SU-DHL-6 (cell line): Measurements from ENCODE around the gene C6orf132.

ENCODE experiments used
- H2AFZ ChIP-seq: fragments of 200-600 bp; sonication (generic); 2 replicates; pipeline ENCODE4 v1.6.1; 2014; ENCODE audit warnings: low read depth, mild to moderate bottlenecking, moderate library complexity, mixed read lengths, antibody characterized with exemption, low read length; ENCODE audit not compliant: severe bottlenecking
- H3F3A ChIP-seq: fragments of 200-600 bp; shearing (Covaris generic); 2 replicates; pipeline ENCODE4 v1.6.0; 2016; ENCODE audit warnings: antibody characterized with exemption, mild to moderate bottlenecking; ENCODE audit not compliant: insufficient read depth
- H3K27ac ChIP-seq: fragments of 200-600 bp; sonication (generic); 2 replicates; pipeline ENCODE4 v1.5.1; 2016; ENCODE audit warnings: low read depth, mild to moderate bottlenecking, low read length, moderate library complexity, mixed read lengths
- H3K27me3 ChIP-seq: fragments of 200-600 bp; sonication (generic), shearing (Covaris generic); 2 replicates; pipeline ENCODE4 v1.6.0; 2014; ENCODE audit warnings: mild to moderate bottlenecking, low read length
- H3K36me3 ChIP-seq: fragments of 200-600 bp; sonication (generic); 2 replicates; pipeline ENCODE4 v1.6.1; 2014; ENCODE audit warnings: mild to moderate bottlenecking, low read length, mixed read lengths
- H3K4me2 ChIP-seq: fragments of 300-600, 200-600 bp; shearing (Covaris generic), sonication (generic); 2 replicates; pipeline ENCODE4 v1.6.0; 2014; ENCODE audit warnings: low read length, low read depth, mild to moderate bottlenecking; ENCODE audit not compliant: poor library complexity, severe bottlenecking
- H3K4me3 ChIP-seq: fragments of 200-600 bp; sonication (generic); 2 replicates; pipeline ENCODE4 v1.5.1; 2014; ENCODE audit warnings: antibody characterized with exemption, low read length, mild to moderate bottlenecking, mixed read lengths; ENCODE audit not compliant: insufficient read depth, poor library complexity, severe bottlenecking
- H3K79me2 ChIP-seq: fragments of 200-600 bp; sonication (generic); 2 replicates; pipeline ENCODE4 v1.6.1; 2014; ENCODE audit warnings: mild to moderate bottlenecking, low read length, moderate library complexity; ENCODE audit not compliant: insufficient read depth
- H3K9ac ChIP-seq: fragments of 200-600 bp; sonication (generic); 2 replicates; pipeline ENCODE4 v1.7.0; 2014; ENCODE audit warnings: mild to moderate bottlenecking, low read length
- H3K9me2 ChIP-seq: fragments of 200-600 bp; sonication (generic); replicated peaks from 2 replicates; pipeline ENCODE4 v1.6.1; 2014; ENCODE audit warnings: low read length; ENCODE audit not compliant: insufficient read depth
- H3K9me3 ChIP-seq: fragments of 200-600 bp; sonication (generic); 2 replicates; pipeline ENCODE4 v1.6.1; 2014; ENCODE audit warnings: low read length, mixed read lengths; ENCODE audit not compliant: insufficient read depth
- H4K20me1 ChIP-seq: fragments of 200-600 bp; sonication (generic); 2 replicates; pipeline ENCODE4 v1.6.1; 2014; ENCODE audit warnings: low read depth, mild to moderate bottlenecking, antibody characterized with exemption, low read length, moderate library complexity, mixed read lengths
- EZH2phosphoT487 ChIP-seq: fragments of 200-600 bp; sonication (generic), shearing (Covaris generic); conservative IDR thresholded peaks from 2 replicates; pipeline ENCODE4 v1.6.1; 2018; ENCODE audit warnings: mild to moderate bottlenecking, antibody characterized with exemption, low read length, moderate library complexity, mixed read lengths
- TF ChIP-seq, protein P1 (sequence below): fragments of 200-600 bp; sonication (generic); IDR thresholded peaks from one replicate; pipeline ENCODE4 v1.5.1; 2017; ENCODE audit warnings: antibody characterized with exemption, mild to moderate bottlenecking, low read length, moderate library complexity; ENCODE audit not compliant: insufficient read depth, poor library complexity, severe bottlenecking

Gene C6orf132

DNA sequence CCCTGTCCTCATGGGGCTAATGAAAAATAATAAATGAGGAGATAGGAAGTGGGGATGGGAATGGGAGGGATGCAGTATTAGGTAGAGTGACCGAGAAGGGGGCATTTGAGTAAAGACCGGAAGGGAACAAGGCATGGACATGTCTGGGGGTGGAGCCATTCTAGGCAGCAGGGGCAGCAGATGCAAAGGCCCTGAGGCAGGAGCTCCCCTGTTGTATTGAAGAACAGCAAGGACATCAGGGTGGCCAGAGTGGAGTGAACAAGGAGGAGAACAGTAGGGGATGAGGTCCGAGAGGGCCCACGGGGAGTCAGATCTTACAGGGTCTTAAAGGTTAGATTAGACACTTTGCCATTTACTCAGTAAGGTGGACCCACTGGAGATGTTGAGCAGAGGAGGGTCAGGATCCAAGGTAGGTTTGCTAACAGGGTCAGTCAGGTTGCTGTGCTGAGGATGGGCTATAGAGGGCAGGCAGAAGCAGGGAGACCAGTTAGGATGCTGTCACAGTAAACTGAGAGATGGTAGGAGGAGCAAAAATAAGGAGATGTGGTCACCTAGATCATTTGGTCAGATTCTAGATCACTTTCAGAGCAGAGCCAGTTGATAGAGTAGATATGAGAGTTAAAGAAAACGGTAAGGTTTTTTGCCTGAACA lies 73.4 kb downstream of the C6orf132 start:
- no peak overlapping the region for H2AFZ ChIP-seq
- no peak overlapping the region for H3K4me3 ChIP-seq
- no peaks in the 10 kb centered on the region for H3K27me3 ChIP-seq
- H3K9ac ChIP-seq, result no peak overlapping the region
- H3K9me2 ChIP-seq, result no peaks in the 10 kb centered on the region
- no peaks in the 10 kb centered on the region for H4K20me1 ChIP-seq
- H3K79me2 ChIP-seq, result no peaks in the 10 kb centered on the region
- no peak for TF ChIP-seq EZH2phosphoT487
- TF ChIP-seq, protein P1, sequence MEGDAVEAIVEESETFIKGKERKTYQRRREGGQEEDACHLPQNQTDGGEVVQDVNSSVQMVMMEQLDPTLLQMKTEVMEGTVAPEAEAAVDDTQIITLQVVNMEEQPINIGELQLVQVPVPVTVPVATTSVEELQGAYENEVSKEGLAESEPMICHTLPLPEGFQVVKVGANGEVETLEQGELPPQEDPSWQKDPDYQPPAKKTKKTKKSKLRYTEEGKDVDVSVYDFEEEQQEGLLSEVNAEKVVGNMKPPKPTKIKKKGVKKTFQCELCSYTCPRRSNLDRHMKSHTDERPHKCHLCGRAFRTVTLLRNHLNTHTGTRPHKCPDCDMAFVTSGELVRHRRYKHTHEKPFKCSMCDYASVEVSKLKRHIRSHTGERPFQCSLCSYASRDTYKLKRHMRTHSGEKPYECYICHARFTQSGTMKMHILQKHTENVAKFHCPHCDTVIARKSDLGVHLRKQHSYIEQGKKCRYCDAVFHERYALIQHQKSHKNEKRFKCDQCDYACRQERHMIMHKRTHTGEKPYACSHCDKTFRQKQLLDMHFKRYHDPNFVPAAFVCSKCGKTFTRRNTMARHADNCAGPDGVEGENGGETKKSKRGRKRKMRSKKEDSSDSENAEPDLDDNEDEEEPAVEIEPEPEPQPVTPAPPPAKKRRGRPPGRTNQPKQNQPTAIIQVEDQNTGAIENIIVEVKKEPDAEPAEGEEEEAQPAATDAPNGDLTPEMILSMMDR, result no peak
- H3F3A ChIP-seq, result no peaks in the 10 kb centered on the region
- no peak overlapping the region for H3K27ac ChIP-seq
- peaks cover 12% of the 10 kb centered on the region; the same call in 1 of the 2 replicates for H3K36me3 ChIP-seq
- H3K4me2 ChIP-seq, result no peak overlapping the region
- H3K9me3 ChIP-seq, result no peaks in the 10 kb centered on the region

DNA sequence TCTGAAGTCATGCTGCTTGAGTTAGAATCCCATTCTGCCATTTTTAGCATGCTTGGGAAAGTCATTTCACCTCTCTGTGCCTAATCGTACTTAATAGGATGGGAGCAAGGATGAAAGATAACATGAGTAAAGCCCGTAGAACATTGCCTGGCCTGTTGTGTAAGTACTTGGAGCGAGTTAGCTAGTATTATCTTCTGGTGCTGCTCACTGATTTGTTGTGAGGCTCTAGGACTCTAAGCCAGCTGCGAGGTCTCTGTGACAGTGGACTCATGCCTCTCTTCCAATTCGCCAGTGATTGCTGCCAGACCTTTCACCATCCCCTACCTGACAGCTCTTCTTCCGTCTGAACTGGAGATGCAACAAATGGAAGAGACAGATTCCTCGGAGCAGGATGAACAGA lies 74.2 kb downstream of the C6orf132 start:
- Histone ChIP-seq H3F3A (no peaks in the 10 kb centered on the region), H3K9ac (no peak overlapping the region), H3K9me3 (no peaks in the 10 kb centered on the region), H3K27me3 (no peaks in the 10 kb centered on the region), H2AFZ (no peak overlapping the region), H3K36me3 (peaks cover 11% of the 10 kb centered on the region; the same call in 1 of the 2 replicates), H3K27ac (no peak overlapping the region), H3K9me2 (no peaks in the 10 kb centered on the region), H3K4me2 (no peak overlapping the region), H3K4me3 (no peak overlapping the region), H3K79me2 (no peaks in the 10 kb centered on the region), H4K20me1 (no peaks in the 10 kb centered on the region)
- TF ChIP-seq, protein P1, result no peak
- TF ChIP-seq EZH2phosphoT487, result no peak

DNA sequence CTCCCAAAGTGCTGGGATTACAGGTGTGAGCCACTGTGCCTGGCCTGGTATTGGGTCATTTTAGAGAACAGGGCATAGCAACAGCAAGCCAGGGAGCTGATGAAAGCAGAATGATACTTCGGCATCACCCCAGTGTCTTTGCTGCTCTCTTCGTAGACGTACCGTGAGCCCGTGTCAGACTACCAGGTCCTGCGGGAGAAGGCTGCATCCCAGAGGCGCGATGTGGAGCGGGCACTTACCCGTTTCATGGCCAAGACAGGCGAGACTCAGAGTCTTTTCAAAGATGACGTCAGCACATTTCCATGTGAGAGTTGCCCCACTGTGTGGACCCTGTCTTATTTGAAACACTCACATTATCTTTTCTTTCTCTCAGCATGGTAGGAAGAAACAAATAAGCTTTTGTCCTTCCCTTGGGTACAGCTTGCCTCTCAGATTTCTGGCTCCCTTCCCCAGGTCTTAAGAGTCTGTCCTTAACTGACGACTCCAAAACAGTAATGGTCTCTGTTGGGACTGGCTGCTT lies 76.2 kb downstream of the C6orf132 start:
- H4K20me1 ChIP-seq, result no peaks in the 10 kb centered on the region
- no peaks in the 10 kb centered on the region for H3K9me3 ChIP-seq
- H2AFZ ChIP-seq, result no peak overlapping the region
- H3K9ac ChIP-seq, result no peak overlapping the region
- no peaks in the 10 kb centered on the region; the same call in 1 of the 2 replicates for H3F3A ChIP-seq
- TF ChIP-seq, protein P1, result no peak
- no peak for TF ChIP-seq EZH2phosphoT487
- H3K27ac ChIP-seq, result no peak overlapping the region
- no peak overlapping the region for H3K4me2 ChIP-seq
- peaks cover 22% of the 10 kb centered on the region for H3K36me3 ChIP-seq
- H3K4me3 ChIP-seq, result no peak overlapping the region
- H3K9me2 ChIP-seq, result no peaks in the 10 kb centered on the region
- H3K27me3 ChIP-seq, result no peaks in the 10 kb centered on the region
- H3K79me2 ChIP-seq, result no peaks in the 10 kb centered on the region
